ENCODE measurements around the gene CHMP6.

DNA sequence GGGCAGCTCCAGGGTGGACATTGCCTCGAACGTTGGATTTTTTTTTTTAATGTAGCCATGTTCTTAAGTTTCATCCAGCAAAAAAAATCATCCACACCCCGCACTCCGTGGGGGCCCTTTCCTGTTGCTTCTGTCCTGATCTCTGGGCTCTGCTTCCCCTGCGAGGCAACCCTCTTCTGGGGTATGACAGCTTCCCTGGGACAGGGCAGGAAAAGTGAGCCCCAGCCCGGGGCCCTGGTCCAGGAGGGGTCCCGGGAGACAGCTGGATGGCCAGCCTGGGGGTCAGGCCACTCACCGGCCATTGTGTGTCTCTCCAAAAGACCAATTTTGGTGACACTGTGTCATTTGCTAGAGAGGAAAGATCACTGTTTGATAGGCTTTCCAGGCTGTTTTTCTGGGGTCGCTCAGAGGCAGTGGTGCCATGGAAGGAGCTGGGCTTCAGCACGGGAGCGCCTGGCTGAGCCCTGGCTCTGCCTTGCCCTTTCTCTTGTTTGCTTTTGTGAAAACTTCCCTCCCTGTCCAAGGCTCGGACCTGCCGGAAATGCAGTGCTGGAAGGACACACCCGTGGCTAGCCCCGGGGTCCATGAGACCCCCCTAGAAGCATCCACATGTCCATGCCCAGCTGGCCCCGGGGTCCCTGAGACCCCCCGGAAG is 41.0 kb upstream of the CHMP6 start:
- no peak for TF ChIP-seq POLR2A (IDR thresholded peaks at IDR 0.05)
- TF ChIP-seq, protein P1, sequence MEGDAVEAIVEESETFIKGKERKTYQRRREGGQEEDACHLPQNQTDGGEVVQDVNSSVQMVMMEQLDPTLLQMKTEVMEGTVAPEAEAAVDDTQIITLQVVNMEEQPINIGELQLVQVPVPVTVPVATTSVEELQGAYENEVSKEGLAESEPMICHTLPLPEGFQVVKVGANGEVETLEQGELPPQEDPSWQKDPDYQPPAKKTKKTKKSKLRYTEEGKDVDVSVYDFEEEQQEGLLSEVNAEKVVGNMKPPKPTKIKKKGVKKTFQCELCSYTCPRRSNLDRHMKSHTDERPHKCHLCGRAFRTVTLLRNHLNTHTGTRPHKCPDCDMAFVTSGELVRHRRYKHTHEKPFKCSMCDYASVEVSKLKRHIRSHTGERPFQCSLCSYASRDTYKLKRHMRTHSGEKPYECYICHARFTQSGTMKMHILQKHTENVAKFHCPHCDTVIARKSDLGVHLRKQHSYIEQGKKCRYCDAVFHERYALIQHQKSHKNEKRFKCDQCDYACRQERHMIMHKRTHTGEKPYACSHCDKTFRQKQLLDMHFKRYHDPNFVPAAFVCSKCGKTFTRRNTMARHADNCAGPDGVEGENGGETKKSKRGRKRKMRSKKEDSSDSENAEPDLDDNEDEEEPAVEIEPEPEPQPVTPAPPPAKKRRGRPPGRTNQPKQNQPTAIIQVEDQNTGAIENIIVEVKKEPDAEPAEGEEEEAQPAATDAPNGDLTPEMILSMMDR (IDR thresholded peaks at IDR 0.05): no peak

Measured in breast epithelium (tissue), 3 donors.